Thyroid gland (tissue), 4 donors: Measurements from ENCODE around the gene CCT8. TPM values are rescaled to one million over a fixed set of nuclear protein-coding genes. Genes with fewer than 3 reads are reported as not detected.
"Not testable (repeated sequence)": the region's sequence is repeated elsewhere in the genome, so short reads cannot be mapped to it uniquely, and the experiment has no call there.

Experiments
- DNase-seq, 2 donors: peaks; one replicate each; pipeline ENCODE4 v3.0.0-alpha.2; 2019
- H3K27ac ChIP-seq, 3 donors: fragments of 200-600 bp; sonication (generic); 1 replicate in 2 of 3; 2 replicates in 1 of 3; pipeline ENCODE4 v1.5.1; 2016 to 2019; ENCODE audit warnings: mild to moderate bottlenecking in 1 of 3, moderate library complexity in 1 of 3
- H3K27me3 ChIP-seq: fragments of 200-600 bp; sonication (generic); one replicate; pipeline ENCODE4 v1.5.1; 2019
- H3K36me3 ChIP-seq, 2 donors: fragments of 200-600 bp; sonication (generic); one replicate each; pipeline ENCODE4 v1.5.1; 2016 to 2019
- H3K4me1 ChIP-seq, 2 donors: fragments of 200-600 bp; sonication (generic); one replicate each; pipeline ENCODE4 v1.5.1; 2017 to 2019
- H3K4me3 ChIP-seq, 3 donors: fragments of 200-600 bp; sonication (generic); replicated peaks in 1 of 3; 1 replicate in 2 of 3; 2 replicates in 1 of 3; pipeline ENCODE4 v1.5.1; 2016; ENCODE audit warnings: mild to moderate bottlenecking in 1 of 3
- H3K9me3 ChIP-seq: fragments of 200-600 bp; sonication (generic); one replicate; pipeline ENCODE4 v1.5.1; 2017
- POLR2A ChIP-seq, 2 donors: fragments of 450-650 bp; IDR thresholded peaks; one replicate each; pipeline ENCODE4 v1.6.1; 2017; ENCODE audit warnings: antibody characterized with exemption in 2 of 2, mild to moderate bottlenecking in 2 of 2, moderate library complexity in 1 of 2
- WGBS, 2 donors: methylation state at CpG; one replicate each; pipeline ENCODE4 v1.1.5; 2017; 5-methylcytosine and 5-hydroxymethylcytosine counted together
- intact Hi-C: fragments of 100-400 bp; cut with DNase I; formaldehyde crosslinking; loops from one replicate; pipeline ENCODE4 v1.15.1; 2023
- total RNA-seq, 4 donors: library from RNA; depleted of rRNA; stranded (reverse); fragments of >200 nt; gene quantifications; one replicate each; pipeline ENCODE4 v1.2.3, GENCODE V29; 2016
- TF ChIP-seq, protein P1 (sequence below), 6 experiments: fragments of 200-600 bp in 3 of 6; fragments of 450-650 bp in 3 of 6; sonication (generic) in 3 of 6; IDR thresholded peaks; one replicate each; pipeline ENCODE4 v1.5.1; 2016 to 2019; ENCODE audit warnings: antibody characterized with exemption in 6 of 6, mild to moderate bottlenecking in 2 of 6, inconsistent platforms in 1 of 6, moderate library complexity in 1 of 6

The CCT8 gene
- total RNA-seq, 4 donors from 2014 or later, result 75.4 to 99.3 (median 86.7) TPM

GRCh38 chr21:29024474-29025327, 48.7 kb downstream of the CCT8 start, which contains the start of gene USP16:
USP16 (plus strand) TSS chr21:29024668; CDS start chr21:29027914, 3,246 bp downstream.
- H3K4me3 ChIP-seq, result peak within 1 kb of the TSS; percentile 36 to 79 (median 46)
- peak within 1 kb of the TSS; percentile 97 to 98 (median 97) for H3K27ac ChIP-seq
- 0 to 1% methylated on average over 36 to 38 of the region's 48 CpGs for WGBS, 2 donors
- TF ChIP-seq POLR2A (IDR thresholded peaks at IDR 0.05), result peak; percentile 43 to 60
- TF ChIP-seq, protein P1, sequence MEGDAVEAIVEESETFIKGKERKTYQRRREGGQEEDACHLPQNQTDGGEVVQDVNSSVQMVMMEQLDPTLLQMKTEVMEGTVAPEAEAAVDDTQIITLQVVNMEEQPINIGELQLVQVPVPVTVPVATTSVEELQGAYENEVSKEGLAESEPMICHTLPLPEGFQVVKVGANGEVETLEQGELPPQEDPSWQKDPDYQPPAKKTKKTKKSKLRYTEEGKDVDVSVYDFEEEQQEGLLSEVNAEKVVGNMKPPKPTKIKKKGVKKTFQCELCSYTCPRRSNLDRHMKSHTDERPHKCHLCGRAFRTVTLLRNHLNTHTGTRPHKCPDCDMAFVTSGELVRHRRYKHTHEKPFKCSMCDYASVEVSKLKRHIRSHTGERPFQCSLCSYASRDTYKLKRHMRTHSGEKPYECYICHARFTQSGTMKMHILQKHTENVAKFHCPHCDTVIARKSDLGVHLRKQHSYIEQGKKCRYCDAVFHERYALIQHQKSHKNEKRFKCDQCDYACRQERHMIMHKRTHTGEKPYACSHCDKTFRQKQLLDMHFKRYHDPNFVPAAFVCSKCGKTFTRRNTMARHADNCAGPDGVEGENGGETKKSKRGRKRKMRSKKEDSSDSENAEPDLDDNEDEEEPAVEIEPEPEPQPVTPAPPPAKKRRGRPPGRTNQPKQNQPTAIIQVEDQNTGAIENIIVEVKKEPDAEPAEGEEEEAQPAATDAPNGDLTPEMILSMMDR (IDR thresholded peaks at IDR 0.05), result peak in 3 of 6 experiments; percentile 29 to 41 (median 34)
- DNase-seq, result peak; percentile 95
- H3K27me3 ChIP-seq, result no peaks in the 10 kb centered on the region
- intact Hi-C loops, result loop anchor here (5.0 kb wide), 2 partner anchors 32 to 48 kb away; partner anchors contain the start of genes CCT8 and LTN1
- no peaks in the 10 kb centered on the region for H3K9me3 ChIP-seq
- H3K4me1 ChIP-seq, result peaks cover 11 to 22% of the 10 kb centered on the region in 2 donors
- H3K36me3 ChIP-seq, result no peaks in the 10 kb centered on the region

DNA sequence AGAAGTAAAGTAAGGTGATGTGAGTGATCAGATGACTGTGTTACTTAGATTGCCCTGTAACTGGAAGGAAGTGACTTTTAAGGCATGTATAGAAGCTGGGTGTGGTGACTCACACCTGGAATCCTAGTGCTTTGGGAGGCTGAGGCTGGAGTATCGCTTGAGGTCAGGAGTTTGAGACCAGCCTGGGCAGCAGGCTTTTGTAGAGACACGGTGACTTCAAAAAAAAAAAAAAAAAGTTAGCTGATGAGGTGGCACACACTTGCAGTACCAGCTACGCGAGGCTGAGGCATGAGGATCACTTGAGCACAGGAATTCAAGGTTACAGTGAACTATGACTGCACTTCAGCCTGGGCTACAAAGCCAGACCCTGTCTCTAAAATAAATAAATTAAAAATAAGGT, 51.3 kb downstream of the CCT8 start:
- 75 to 78% methylated on average over 4 of the region's 4 CpGs for WGBS, 2 donors
- H3K36me3 ChIP-seq, result no peaks in the 10 kb centered on the region
- TF ChIP-seq, protein P1 (IDR thresholded peaks at IDR 0.05), result no peak
- no peak for TF ChIP-seq POLR2A (IDR thresholded peaks at IDR 0.05)
- H3K4me3 ChIP-seq, result no peak overlapping the region
- H3K9me3 ChIP-seq, result no peaks in the 10 kb centered on the region
- no peak overlapping the region for H3K27ac ChIP-seq
- no peaks in the 10 kb centered on the region for H3K27me3 ChIP-seq
- peaks cover 25 to 36% of the 10 kb centered on the region in 2 donors for H3K4me1 ChIP-seq
- no peak for DNase-seq
- intact Hi-C loops, result no loop called here

GRCh38 chr21:29018540-29018939, 54.9 kb downstream of the CCT8 start:
- 17 to 30% methylated on average over 12 of the region's 12 CpGs for WGBS, 2 donors
- H3K4me1 ChIP-seq, result peaks cover 17 to 18% of the 10 kb centered on the region in 2 donors
- DNase-seq, result no peak
- TF ChIP-seq POLR2A (IDR thresholded peaks at IDR 0.05), result no peak
- TF ChIP-seq, protein P1 (IDR thresholded peaks at IDR 0.05), result no peak
- H3K36me3 ChIP-seq, result no peaks in the 10 kb centered on the region
- H3K9me3 ChIP-seq, result no peaks in the 10 kb centered on the region
- peak overlapping the region; percentile 77 to 98 (median 79) for H3K4me3 ChIP-seq
- H3K27ac ChIP-seq, result peak overlapping the region in 2 of 3 donors; percentile 69 to 81
- no peaks in the 10 kb centered on the region for H3K27me3 ChIP-seq
- intact Hi-C loops, result no loop called here

GRCh38 chr21:29017639-29018237, 55.7 kb downstream of the CCT8 start:
- TF ChIP-seq, protein P1 (IDR thresholded peaks at IDR 0.05), result no peak
- TF ChIP-seq POLR2A (IDR thresholded peaks at IDR 0.05), result no peak
- WGBS, 2 donors, result 84 to 88% methylated on average over 6 of the region's 6 CpGs
- Histone ChIP-seq H3K9me3 (no peaks in the 10 kb centered on the region), H3K4me1 (peaks cover 17 to 18% of the 10 kb centered on the region in 2 donors), H3K36me3 (no peaks in the 10 kb centered on the region), H3K27ac (no peak overlapping the region), H3K27me3 (no peaks in the 10 kb centered on the region), H3K4me3 (no peak overlapping the region)
- no peak for DNase-seq
- intact Hi-C loops, result no loop called here

GRCh38 chr21:29011236-29011635, 62.2 kb downstream of the CCT8 start:
- peaks cover 4 to 18% of the 10 kb centered on the region in 2 donors for H3K36me3 ChIP-seq
- H3K4me1 ChIP-seq, DNase-seq, H3K27ac ChIP-seq, H3K9me3 ChIP-seq, H3K27me3 ChIP-seq, intact Hi-C loops, H3K4me3 ChIP-seq: not testable (repeated sequence)
- 80% methylated on average over 7 of the region's 30 CpGs; no CpG with 5 or more reads in 1 of the 2 donors for WGBS, 2 donors
